NCI-H748 (cell line): ENCODE results near the gene PPBP.

Experiments used
- DNase-seq: peaks from one replicate; lab custom pipeline; 2025; ENCODE audit not compliant: unreplicated experiment; lab: John Stamatoyannopoulos, UW

Gene PPBP

GRCh38 chr4:73988061-73988460, at the start of gene PPBP:
Gene PPBP, minus strand, starts transcription at chr4:73988190. Its CDS starts 87 bp downstream, at chr4:73988103.
- no peak for DNase-seq

- DNase-seq, result no peak
These were observed 49.3 kb upstream of the PPBP start for GRCh38 chr4:74037076-74037955.

- DNase-seq, result no peak
These were observed 45.7 kb upstream of the PPBP start for GRCh38 chr4:74033739-74034138.

- DNase-seq, result no peak
These were observed 44.1 kb upstream of the PPBP start for GRCh38 chr4:74032064-74032463.

GRCh38 chr4:74031576-74031975, 43.6 kb upstream of the PPBP start:
- DNase-seq, result no peak

- DNase-seq, result no peak
These were observed 42.3 kb upstream of the PPBP start for GRCh38 chr4:74030285-74030684.

- no peak for DNase-seq
These were observed 40.5 kb upstream of the PPBP start for GRCh38 chr4:74028504-74028903.

- DNase-seq, result no peak
These were observed 35.7 kb upstream of the PPBP start for GRCh38 chr4:74023709-74024108.

- no peak for DNase-seq
These were observed 33.6 kb upstream of the PPBP start for GRCh38 chr4:74021601-74022000.

- no peak for DNase-seq
These were observed 30.8 kb upstream of the PPBP start for GRCh38 chr4:74018771-74019170.

- no peak for DNase-seq
These were observed 30.1 kb upstream of the PPBP start for GRCh38 chr4:74018116-74018515.

- DNase-seq, result no peak
These were observed 28.1 kb upstream of the PPBP start for GRCh38 chr4:74016068-74016467.

GRCh38 chr4:74015126-74015780, 27.3 kb upstream of the PPBP start:
- no peak for DNase-seq

GRCh38 chr4:74014332-74014731, 26.3 kb upstream of the PPBP start:
- DNase-seq, result no peak

- no peak for DNase-seq
These were observed 25.3 kb upstream of the PPBP start for GRCh38 chr4:74013264-74013663.

GRCh38 chr4:74012130-74012529, 24.1 kb upstream of the PPBP start:
- no peak for DNase-seq

GRCh38 chr4:74009307-74009706, 21.3 kb upstream of the PPBP start:
- DNase-seq, result no peak

- DNase-seq, result no peak
These were observed 18.1 kb upstream of the PPBP start for GRCh38 chr4:74006009-74006476.

GRCh38 chr4:74005528-74005927, 17.5 kb upstream of the PPBP start:
- DNase-seq, result no peak

- no peak for DNase-seq
These were observed 16.7 kb upstream of the PPBP start for GRCh38 chr4:74004668-74005067.

- DNase-seq, result no peak
These were observed 12.3 kb upstream of the PPBP start for GRCh38 chr4:74000301-74000700.
